ENCODE data around the gene RIMS1.

DNA sequence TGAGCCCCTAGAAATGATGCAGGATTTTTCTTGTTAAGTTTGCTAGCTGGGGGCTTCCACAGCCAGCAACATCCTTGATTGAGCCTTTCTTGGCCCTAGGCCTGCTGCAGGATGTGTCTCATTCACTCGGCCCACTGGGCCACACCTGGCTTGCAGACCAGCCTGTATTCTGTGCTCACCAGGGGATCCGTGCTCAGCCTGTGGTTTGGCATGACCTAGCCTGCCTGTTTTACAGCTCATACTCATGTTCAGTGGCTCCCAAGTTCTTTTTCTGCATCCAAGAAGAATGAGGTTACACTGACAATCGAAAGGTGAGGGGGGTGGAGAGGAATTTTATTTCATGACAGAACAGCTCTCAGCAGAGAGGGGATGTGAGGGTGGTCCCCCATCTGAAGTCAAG is 263.4 kb downstream of the RIMS1 start:
- TF ChIP-seq, protein P1, sequence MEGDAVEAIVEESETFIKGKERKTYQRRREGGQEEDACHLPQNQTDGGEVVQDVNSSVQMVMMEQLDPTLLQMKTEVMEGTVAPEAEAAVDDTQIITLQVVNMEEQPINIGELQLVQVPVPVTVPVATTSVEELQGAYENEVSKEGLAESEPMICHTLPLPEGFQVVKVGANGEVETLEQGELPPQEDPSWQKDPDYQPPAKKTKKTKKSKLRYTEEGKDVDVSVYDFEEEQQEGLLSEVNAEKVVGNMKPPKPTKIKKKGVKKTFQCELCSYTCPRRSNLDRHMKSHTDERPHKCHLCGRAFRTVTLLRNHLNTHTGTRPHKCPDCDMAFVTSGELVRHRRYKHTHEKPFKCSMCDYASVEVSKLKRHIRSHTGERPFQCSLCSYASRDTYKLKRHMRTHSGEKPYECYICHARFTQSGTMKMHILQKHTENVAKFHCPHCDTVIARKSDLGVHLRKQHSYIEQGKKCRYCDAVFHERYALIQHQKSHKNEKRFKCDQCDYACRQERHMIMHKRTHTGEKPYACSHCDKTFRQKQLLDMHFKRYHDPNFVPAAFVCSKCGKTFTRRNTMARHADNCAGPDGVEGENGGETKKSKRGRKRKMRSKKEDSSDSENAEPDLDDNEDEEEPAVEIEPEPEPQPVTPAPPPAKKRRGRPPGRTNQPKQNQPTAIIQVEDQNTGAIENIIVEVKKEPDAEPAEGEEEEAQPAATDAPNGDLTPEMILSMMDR (IDR thresholded peaks at IDR 0.05; ENCODE audit: insufficient read depth, low read length): no peak
- no peak for TF ChIP-seq POLR2AphosphoS5 (IDR thresholded peaks at IDR 0.05; ENCODE audit: low read depth)
- TF ChIP-seq, protein P2, sequence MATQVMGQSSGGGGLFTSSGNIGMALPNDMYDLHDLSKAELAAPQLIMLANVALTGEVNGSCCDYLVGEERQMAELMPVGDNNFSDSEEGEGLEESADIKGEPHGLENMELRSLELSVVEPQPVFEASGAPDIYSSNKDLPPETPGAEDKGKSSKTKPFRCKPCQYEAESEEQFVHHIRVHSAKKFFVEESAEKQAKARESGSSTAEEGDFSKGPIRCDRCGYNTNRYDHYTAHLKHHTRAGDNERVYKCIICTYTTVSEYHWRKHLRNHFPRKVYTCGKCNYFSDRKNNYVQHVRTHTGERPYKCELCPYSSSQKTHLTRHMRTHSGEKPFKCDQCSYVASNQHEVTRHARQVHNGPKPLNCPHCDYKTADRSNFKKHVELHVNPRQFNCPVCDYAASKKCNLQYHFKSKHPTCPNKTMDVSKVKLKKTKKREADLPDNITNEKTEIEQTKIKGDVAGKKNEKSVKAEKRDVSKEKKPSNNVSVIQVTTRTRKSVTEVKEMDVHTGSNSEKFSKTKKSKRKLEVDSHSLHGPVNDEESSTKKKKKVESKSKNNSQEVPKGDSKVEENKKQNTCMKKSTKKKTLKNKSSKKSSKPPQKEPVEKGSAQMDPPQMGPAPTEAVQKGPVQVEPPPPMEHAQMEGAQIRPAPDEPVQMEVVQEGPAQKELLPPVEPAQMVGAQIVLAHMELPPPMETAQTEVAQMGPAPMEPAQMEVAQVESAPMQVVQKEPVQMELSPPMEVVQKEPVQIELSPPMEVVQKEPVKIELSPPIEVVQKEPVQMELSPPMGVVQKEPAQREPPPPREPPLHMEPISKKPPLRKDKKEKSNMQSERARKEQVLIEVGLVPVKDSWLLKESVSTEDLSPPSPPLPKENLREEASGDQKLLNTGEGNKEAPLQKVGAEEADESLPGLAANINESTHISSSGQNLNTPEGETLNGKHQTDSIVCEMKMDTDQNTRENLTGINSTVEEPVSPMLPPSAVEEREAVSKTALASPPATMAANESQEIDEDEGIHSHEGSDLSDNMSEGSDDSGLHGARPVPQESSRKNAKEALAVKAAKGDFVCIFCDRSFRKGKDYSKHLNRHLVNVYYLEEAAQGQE (IDR thresholded peaks at IDR 0.05; ENCODE audit: insufficient replicate concordance, low read depth): no peak
